NCI-H146 treated with DMSO at 0.1 percent for 48 hours (cell line): Measurements from ENCODE around the gene DCXR.

ENCODE experiments used
- DNase-seq: peaks from one replicate; lab custom pipeline; 2025; ENCODE audit not compliant: unreplicated experiment; lab: John Stamatoyannopoulos, UW

DCXR gene

DNA sequence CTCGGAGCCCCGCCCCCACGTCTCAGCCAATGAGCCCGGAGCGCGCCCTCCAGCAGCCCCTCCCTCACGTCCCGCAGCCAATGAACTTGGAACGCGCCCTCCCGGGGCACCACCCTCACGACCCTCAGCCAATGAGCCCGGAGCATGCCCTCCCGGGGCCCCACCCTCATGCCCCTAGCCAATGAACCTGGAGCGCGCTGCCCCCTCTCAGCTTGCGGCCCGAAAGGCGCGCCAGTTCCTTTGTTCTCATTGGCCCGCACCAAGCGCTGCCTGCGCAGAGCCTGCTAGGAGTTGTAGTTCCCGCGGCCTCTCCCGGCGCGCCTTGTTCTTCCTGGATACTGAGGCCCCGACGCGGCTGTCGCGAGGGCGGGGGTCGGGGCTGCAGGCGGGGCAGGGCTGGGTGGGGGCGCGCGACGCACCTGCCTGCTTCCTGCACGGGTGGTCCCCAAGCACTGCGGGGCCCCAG, 14.5 kb downstream of the DCXR start, which contains the start of gene LRRC45:
Gene LRRC45, plus strand, starts transcription at position 325 of the 466 bp plus-strand sequence. CDS start 339 bp downstream, outside the sequence.
- peak; percentile 99 for DNase-seq

DNA sequence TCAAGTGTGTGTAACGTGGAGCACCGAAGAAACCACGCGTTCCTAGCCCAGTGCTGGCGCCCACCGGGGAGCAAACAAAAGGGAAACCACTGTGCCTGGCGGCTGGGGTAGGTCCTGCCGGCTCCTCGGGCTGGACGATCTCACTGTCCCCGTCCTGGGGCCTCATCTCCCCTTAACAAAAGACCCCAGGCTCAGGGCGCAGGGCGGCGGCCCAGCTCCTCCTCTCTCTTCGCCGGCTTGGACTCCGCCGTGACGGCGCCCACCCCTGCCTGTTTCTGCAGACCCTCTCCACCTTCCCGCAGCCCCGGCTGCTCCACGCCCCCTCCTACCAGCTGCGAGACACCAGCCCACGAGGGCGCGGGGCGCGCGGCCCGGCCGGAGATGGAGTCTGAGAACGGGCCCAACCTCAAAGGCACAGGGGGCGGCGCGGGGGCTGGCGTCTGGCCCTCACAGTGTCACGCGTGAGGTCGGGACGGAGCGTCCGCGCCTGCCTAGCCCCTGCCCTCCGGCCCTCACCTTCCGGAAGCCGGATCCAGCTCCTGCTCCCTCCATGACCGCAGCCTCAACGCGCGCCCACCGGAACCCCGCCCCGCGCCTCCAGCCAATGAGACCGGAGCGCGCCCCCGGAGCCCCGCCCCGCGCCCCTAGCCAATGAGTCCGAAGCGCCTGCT, 15.1 kb downstream of the DCXR start, which contains the start of gene CENPX:
Gene CENPX, minus strand, starts transcription at position 569 of the 671 bp plus-strand sequence. Its CDS starts 17 bp downstream, at position 552.
- DNase-seq: no peak

DNA sequence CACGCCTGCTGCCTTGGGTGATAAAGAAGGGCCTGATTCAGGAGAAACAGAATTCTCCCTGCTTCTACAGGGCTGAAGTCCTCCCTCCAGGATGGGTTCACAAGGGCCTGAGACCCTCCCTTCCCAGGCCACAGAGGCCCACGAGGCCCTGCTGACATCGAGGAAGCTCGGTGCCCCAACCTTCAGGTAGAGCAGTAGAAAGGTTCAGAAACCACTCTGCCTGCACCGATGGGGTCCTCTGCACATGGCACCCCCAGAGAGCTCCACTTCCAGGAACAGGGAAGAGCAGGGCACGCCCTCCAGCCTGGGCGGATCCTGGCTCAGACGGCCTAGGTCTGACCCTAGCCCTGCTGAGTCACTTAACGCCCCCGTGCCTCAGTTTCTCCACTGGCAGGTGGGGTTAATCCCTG, 15.6 kb downstream of the DCXR start:
- no peak for DNase-seq

DNA sequence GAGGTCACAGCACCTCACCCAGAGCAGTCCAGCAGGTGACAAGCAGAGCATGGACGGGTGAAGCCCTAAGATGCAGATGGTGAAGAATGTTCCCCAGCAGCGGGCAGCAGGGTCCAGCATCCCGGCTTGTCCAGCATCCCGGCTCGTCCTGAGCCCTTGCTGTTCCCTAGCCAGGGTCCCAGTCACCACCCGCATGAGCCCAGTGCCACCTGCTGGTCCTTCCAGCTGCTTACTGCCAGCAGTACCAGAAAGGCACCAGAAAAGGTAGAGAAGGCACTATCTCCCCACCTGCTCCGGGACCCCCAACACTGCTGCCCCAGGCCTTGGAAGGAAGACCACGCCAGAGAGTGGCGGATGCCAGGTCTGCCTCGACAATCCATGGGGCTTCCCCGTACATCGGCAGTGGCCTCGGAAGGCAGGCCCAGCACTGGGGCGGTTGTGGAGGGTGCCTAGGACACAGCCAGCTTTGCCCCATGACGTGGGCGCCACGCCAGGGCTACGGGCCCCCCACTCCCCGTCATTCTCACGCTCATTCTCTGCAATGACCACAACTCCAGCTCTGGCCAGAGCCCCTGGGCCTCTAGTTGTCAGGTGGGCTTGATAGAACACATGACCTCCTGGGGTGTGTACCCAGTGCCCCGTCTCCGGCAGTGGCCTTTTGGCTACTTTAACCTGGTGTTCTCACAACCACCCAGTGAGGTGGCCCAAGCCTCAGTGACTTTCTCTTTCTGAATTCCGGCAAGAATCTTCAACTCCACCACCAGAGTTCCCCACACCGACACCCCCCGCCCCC, 16.2 kb downstream of the DCXR start:
- no peak for DNase-seq

DNA sequence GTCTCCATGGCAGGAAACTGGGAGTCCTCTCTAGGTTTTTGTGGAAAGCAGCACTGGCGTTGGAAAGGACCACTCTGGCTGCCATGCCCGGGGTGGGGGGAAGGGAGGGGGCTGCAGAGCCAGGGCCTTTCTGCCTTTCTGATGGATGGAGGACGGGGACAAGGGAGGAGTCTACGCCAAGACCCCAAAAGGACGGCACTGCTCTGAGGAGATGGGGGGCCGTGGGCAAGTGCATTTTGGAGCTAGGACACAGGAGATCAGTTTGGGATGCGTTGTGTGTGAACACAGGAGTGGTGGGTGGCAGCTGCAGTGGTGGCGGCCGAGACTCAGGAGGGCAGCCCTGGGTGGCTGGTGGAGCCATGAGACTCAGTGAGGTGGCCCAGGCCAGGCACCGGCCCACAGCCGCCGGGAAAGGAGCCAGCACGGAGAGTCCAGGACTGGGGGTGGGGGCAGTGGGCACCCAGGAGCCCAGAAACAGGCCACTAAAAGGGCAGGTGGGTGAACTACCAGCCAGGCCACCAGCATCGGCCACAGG, 16.9 kb downstream of the DCXR start:
- DNase-seq: no peak

DNA sequence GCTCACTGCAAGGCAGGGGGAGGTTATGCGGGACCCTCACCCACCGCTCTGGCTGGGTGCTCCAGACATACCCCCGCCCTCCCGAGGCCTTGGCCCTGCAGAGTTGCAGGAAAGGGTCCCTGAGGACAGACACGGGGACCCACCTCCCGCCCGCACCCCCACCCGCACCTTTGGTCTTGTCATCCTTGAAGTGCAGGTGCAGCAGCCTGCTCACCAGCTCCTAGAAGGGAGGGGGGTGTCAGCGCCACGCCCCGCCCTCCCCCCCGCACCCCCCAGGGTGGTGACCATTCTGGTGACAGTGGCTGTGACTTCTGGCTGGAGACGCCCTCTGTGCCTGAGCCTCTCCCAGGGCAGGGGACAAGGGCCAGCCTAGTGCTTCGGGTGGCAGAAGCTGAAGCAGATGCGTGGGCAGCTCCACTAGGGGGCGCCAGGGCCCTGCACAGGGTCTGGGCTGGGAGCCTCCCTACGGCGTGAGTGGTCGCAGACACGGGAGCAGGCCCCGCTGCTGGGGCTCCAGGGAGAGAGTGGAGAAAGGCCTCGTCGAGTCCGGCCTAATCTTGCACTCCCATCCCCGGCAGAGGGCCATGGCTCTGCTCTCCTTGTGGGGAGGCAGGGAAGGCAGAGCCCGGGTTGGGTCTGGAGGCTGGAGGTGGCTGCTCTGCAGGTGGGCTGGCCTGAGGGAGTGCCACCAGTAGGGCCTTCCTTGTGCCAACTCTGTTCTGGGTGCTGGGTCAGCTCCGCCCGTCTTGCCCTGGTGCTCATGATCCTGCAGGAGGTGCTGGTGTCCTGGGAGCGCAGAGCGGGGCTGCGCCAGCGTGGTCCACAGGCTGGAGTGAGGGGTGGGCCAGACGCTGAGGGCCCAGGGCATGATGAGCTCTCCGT, 17.6 kb downstream of the DCXR start:
- no peak for DNase-seq

DNA sequence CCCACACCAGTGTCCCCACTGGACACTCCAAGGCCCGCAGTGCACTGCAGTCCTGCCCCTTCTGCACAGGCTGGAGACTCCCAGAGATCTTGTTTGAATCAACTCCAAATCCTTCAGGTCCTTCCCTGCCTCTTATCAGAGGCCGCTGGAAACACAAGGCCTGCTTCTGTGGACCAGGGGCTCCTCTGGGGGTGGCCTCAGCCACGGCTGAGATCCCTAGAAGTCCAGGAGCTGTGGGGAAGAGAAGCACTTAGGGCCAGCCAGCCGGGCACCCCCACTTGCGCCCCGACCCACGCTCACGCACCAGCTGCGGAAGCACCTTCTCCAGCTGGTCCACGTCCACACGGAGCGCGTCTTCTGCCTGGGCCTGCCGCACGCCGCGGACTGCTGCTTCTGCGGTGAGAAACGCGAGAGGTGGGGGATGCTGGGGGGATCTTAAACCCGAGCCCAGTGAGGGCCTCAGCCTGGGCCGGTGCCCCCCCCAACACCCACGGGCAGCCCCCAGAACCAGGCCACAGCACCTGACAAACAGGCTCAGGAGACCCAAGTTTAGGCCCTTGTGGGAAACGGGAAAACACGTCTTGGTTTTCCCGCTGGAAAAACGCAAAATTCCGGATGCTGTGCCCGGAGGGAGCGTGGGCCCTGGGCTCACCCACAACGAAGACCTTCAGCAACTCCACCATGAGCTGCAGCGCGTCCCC, 18.4 kb downstream of the DCXR start:
- DNase-seq: no peak

DNA sequence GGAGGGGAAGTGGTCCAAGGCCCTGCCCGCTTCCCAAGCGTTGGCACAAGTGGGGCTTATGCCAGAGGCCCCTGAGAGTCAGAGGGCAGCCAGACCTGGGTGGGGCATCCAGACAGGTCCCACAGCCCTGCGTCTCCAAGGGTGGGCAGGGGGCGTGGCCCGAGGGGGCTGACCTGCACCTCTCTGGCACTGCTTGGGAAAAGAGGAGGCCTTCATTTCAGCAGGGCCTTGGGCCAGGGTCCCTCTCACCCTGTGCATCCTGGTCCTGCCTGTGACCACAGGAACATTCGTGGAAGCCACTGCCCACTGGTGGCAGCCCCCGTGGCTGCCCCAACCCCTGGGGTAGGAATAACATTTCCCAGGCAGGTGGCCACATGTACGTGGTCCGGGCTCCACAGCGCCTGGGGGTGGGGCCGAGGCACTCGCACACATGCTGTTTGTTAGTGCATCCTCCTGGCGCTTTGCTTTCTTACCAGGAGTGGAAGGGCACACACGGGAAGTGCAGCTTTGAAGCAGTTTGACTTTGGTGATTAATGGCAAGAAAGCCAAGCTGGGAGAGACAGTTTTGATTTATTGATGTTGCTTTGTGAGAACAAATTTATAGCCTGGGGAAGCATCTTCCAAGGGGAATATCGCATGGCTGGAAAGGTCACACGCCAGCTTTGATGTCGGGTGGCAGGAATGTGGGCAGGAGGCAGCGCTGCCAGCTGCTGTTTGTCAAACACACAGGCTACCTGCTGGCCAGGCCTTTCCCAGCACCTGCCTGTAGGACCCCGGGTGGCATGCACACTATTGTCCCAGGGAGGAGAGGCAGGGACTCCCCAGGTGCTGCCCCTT, 19.1 kb downstream of the DCXR start:
- DNase-seq: peak; percentile 17

DNA sequence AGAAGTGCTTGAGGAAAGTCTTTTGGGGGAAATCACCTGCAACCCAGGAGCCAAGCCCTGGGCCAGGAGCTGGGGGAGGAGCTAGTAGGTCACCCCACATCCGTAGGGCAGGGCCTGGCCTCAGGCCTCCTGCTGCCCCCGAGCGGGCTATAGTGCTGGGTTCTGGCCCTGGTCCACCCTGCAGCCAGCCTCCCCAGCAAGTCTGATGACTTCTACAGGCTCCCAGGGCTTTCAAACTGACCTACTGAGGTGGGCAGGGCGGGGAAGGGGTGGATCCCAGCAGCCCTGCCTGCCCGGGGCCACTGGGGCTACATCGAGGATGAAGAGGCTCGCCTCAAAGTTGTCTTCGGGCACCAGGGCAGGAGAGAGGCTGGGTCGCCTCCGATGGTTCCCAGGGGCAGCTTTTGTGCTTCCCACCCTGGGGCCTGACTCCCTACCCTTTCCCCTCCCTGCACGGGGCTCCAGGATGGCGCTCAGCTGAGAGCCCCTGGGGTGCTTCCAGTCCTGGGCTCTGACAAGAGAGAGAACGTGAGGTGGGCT, 19.8 kb downstream of the DCXR start:
- no peak for DNase-seq

DNA sequence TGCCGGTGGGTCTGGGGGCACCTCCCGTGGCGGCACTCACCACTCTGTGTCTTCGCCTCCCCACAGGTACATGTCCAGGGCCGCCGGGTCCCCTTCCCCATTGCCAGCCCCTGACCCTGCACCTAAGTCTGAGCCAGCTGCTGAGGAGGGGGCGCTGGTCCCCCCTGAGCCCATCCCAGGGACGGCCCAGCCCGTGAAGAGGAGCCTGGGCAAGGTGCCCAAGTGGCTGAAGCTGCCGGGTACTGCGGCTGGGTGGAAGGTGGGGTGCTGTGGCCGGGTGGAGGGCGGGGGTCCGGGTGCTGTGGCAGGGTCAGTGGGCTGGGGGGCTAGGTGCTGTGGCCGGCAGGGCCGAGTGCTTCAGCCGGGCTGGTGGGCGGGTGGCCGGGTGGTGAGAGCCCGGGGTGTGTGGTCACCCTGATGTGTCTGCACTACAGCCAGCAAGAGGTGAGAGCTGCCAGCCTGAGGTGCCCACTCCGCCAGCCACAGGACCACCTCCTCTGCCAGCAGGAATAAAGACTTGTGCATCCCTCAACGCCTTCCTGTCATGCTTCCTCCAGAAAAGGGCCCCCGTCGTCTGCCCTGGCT, 20.5 kb downstream of the DCXR start:
- no peak for DNase-seq

DNA sequence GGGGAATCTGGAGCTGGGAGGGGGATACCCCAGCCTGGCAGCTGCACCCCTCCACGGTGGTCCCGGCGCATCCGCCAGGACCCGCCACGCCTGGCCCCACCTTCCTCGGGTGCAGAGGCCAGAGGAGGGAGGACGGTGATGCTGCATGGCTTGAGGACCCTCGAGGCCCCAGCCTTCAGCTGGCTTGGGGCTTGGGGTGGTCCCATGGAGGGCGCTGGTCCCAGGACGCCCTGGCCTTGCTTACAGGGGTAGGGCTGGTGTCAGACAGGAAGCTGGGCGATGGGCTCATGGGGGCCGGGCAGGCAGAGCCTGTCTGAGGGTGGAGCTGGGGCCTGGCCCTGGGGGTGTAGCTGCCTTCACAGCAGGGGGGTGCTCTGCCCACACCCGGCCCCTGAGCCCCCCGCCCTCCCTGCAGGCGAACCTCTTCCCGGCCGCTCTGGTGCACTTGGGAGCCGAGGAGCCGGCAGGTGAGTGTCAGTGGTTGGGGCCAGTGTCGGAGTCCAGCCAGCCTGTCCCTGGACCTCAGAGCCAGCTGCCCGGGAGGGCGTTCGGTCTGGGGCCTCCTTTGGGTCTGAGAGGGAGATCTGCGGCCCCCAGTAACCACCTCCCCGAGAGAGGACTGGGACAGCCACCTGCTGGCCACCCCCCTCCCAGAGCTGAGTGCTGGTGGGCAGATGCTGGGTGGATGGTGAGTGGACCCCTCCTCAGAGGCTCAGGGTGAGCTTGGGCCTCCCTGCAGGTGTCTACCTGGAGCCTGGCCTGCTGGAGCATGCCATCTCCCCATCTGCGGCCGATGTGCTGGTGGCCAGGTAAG, 21.2 kb downstream of the DCXR start:
- no peak for DNase-seq

DNA sequence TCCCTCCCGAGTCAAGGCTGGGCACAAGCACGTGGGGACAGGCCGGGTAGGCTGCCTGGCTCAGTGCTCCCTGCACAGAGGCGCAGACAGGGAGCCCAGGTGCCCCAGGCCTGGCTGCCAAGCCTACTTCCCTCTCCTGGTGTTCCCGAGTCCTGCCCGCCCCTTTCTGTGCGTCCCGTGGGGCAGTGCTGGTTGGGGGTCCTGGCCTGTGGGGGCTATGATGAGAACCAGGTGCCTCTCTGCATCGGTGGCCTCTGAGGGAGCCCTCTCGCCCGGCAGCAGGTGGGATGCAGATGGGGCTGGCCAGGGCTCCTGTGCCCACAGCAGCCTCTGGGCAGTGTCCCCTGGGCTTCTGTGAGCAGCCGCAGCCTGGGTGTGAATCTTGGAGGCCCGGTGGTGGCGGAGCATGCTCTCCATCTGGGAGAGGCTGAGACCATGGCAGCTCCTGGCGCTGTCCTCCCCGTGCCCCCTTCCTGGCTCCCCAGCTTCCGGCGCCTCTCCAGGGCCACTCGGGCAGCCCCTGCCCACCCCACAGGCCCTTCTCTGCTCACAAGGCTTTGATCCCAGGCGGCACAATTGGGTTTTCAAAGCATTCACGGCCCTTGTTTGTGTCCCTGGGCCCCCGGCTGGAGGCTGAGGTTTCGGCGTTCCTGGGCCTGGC, 22.1 kb downstream of the DCXR start:
- no peak for DNase-seq

DNA sequence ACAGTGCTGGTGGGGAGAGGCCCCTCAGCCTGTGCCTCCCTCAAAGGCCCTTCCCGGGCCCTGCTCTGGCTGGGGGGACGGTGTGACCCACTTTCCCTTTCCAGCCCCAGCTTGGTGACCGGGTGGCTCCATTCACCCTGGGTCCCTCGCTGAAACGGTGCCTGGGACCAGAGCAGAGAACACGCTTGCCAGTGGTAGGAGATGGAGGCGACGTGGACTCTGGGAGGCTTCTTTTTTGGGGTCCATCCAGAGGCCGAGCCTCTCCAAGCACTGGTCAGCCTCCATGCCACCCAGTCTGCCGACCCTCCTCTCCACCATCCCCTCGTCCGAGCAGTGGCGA, 22.6 kb downstream of the DCXR start:
- no peak for DNase-seq

DNA sequence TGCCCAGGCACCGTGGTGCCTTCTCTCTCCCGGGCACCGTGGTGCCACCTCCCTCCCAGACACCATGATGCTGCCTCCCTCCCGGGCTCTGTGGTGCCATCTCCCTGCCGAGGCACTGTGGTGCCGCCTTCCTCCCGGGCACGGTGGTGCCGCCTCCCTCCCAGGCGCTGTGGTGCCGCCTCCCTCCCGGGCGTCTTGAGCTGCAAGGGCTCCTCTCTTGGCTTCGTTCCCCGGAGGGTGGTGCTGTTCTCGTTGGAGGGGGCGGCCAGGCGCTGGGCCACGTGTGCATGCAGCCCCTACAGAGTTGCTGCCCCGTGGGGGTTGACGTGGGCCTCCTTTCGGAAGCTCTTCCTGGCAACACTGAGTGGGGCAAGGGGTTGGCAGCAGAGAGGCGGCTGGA, 23.1 kb downstream of the DCXR start:
- DNase-seq: no peak

DNA sequence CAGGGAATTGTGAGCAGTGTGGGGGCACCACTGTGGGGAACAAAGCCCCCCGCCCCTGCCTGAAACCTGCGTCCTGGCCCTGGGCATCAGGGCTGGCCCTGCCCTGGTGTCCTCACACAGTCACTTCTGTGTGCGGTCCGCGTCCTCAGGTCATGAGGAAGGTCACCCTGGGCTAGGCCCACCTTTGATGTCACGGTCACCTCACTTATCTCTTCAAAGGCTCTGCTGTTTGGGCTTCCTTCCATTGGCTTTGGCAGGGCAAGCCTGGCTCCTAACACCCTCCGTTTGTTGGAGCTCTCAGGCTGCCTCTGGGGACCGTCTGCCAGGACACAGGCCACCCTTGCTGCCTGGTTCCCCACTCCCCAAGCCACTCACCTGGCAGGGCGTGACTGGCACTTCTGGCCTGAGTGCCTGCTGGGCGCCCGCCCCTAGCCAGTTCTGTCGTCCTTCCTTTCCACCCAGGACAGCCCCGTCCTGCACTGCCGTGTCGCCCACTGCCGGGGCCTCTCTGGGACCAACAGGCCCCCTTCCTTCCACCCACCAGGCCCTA, 23.6 kb downstream of the DCXR start:
- no peak for DNase-seq

DNA sequence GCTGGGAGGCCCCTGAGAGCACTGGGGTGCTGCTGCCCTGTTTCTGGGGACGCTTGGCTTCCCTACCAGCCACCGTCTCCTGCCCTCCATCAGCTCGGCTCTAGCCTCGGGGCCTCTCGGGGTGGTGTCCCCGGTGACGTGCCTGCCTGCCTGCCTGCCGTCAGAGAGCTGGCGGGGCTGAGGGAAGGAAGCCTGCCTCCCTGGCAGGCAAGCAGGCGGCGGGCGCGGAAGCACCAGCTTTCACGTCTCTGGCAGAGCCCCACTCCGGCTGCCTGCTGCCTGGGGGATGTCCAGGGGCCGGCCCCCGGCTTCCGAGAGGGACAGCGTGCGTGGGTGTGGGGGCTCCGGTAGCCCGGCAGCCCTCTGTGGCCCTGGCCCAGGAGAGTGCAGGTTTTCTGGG, 24.2 kb downstream of the DCXR start:
- DNase-seq: no peak

DNA sequence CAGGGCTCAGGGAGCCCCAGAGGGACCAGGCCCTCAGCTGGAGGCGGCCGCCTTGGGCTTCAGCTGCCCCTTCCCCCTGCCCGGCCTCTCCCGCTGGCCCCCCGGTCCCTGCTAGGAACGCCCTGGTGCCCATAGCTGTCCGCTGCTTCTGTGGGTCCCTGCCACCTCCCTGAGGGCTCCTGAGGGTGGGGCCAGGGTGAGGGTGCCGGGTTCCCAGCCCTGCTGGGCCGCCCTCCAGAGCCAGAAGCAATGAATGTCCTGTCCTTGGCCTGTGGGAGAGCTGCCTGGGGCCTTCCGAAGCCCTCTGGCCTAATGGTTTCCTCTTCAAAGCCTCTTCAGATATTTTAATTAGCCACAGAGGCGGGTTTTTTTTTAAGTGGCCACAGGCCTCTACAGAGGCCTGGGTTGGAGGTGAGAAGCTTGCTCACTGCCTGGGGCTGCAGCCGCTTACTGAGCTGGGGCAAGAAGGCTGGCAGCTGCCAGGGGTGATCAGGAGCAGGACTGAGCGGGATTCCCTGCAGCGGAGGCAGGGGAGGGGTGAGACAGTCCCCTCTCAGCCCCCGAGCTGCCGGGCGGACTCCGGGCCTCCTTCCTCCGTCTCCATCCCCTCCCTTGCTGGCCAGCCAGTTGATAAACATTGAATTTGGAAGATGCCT, 24.7 kb downstream of the DCXR start:
- no peak for DNase-seq
